ENCODE measurements around the gene NFYC.

DNA sequence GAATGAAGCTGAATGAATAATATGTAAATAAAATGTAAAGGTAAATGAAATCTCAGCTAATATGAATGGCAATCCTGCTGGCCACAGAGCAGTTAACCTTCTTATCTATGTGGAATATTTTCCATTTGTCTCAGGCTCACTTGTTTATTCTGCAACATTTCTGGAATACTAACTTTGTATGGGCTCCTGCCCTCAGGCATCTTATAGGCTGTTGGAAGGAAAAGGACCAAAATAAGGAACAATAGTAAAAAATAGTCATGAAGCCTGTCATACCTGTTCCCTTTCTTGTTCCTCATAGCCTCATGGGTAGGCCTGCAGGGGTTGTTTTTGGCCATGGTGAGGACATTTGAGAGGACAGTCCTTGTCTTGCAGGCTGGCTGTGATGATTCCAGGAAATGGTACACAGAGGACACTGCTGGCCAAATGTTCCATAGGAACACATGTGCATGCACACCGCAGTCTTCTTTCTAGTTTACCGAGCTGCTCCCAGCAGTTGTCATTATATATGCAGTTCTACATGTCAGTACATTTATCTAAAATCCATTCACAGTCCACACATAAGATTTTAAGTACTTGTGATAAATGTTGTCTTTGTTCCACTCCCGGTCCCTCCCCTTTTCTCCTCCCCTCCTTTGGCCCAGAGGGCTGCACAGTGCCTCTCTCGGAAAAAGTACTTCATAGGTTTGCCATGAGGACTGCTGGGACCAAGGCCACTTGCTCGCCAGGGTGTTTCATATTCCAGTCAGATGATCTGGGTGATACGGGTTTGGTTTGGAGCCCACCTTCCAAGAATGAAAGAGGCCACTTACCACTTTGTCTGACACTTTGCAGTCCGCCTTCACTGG lies 76.9 kb downstream of the NFYC start:
- TF ChIP-seq, protein P1, sequence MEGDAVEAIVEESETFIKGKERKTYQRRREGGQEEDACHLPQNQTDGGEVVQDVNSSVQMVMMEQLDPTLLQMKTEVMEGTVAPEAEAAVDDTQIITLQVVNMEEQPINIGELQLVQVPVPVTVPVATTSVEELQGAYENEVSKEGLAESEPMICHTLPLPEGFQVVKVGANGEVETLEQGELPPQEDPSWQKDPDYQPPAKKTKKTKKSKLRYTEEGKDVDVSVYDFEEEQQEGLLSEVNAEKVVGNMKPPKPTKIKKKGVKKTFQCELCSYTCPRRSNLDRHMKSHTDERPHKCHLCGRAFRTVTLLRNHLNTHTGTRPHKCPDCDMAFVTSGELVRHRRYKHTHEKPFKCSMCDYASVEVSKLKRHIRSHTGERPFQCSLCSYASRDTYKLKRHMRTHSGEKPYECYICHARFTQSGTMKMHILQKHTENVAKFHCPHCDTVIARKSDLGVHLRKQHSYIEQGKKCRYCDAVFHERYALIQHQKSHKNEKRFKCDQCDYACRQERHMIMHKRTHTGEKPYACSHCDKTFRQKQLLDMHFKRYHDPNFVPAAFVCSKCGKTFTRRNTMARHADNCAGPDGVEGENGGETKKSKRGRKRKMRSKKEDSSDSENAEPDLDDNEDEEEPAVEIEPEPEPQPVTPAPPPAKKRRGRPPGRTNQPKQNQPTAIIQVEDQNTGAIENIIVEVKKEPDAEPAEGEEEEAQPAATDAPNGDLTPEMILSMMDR (IDR thresholded peaks at IDR 0.05) = no peak
- no peak for TF ChIP-seq POLR2A (IDR thresholded peaks at IDR 0.05)
